Measurements from ENCODE around the gene MCM9.

DNA sequence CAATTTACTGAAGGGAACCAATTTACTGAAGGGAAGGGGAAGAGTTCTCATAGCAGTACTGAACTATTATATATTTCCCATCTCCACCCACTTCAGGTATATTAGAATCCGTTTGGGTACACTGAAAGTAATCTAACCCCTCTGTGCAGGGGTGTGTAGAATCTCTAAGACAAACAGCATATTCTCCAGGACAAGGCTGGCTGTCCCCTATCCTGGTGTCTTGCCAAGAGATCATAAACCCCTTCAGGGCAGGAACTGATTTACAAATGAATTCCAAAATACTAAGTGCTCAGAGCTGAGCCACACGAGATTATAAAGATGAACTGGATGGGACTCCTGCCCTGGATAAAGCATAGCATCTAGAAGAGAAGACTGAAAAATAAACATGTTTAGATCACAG is 31.8 kb downstream of the MCM9 start:
- no peak for TF ChIP-seq POLR2A (IDR thresholded peaks at IDR 0.05; ENCODE audit: extremely low read depth, insufficient read length)
- TF ChIP-seq CTCF (IDR thresholded peaks at IDR 0.05; ENCODE audit: low read depth, low read length): no peak
- TF ChIP-seq, protein P1, sequence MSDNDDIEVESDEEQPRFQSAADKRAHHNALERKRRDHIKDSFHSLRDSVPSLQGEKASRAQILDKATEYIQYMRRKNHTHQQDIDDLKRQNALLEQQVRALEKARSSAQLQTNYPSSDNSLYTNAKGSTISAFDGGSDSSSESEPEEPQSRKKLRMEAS (IDR thresholded peaks at IDR 0.05; ENCODE audit: low read depth, low read length): no peak

All from NB4 (cell line).